H54 (cell line): ENCODE results near the gene DNM3.
A peak's percentile ranks its signal among the peaks of the same experiment; 100 is the strongest.

Experiments used
- DNase-seq: peaks from one replicate; pipeline ENCODE4 v3.0.0; 2011; ENCODE audit warnings: low spot score, mixed read lengths; ENCODE audit not compliant: insufficient read length
- FAIRE-seq: peaks from 3 replicates; lab custom pipeline; 2011; peaks lifted over from hg19 to GRCh38; lab: Jason Lieb, UNC
- POLR2A ChIP-seq: IDR thresholded peaks from 2 replicates; pipeline ENCODE4 v1.6.1; 2011; ENCODE audit warnings: low read depth, mild to moderate bottlenecking, low read length

DNM3 gene

GRCh38 chr1:172380441-172381244 lies 539.3 kb downstream of the DNM3 start:
- FAIRE-seq, result no peak

DNA sequence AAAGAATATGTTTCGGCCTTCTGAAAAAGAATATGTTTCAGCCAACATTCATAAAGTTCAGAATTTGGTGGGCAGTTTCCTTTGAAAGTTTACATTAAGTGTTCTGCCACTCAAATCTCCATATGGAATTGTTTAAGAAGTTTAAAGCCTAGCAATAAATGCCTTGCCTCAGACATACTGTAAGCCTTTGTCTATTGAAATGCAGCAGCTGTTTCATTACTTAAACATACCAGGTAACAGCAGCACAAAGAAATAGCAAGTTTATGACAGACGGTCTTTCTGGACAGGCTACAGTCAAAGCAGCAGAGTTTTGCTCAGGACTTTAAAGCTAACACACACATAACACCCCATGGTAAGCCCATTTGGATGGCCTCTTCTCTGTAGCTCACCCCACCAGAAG lies 540.6 kb downstream of the DNM3 start:
- DNase-seq (no peak), FAIRE-seq (no peak)
- TF ChIP-seq POLR2A, result no peak

More at GRCh38 chr1:172380441-172381244, 539.3 kb downstream of the DNM3 start:
- DNase-seq, result no peak
- no peak for TF ChIP-seq POLR2A

DNA sequence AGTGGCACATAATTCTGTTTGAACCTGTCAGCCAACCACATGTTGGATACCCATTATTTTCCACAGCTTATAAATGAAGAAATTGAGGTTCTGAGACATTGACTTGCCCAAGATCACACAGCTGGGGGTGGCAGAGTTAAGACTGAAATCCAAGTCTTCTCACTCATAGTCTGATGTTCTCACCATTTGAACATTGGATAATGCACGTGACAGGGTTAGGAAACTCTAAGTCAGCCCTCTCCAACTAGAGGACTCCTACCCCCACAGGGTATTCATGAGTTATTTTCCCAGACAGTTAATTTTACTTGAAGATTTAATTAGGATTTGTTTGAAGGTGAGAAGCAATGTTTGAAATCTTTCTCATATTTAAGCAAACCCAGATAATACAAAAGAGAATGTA lies 541.1 kb downstream of the DNM3 start:
- DNase-seq (no peak), FAIRE-seq (no peak)
- TF ChIP-seq POLR2A, result no peak

DNA sequence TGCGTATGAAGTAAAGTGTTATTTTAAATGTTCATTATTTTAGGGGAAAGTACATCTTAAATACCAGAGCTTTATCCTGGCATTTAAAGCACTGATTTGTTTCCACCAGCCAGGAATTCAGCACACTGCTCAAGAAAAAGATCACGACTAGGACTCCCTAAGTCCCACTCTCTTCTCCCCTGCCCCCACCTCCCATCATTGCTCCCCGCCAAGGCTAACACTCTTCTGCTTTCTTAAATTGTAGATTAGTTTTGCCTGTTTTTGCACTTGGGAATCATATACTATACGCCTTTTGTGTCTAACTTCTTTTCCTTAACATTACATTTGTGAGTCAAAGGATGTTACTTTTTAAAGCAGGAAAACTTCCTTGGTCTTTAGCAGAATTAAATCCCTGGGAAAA lies 541.7 kb downstream of the DNM3 start:
- FAIRE-seq (no peak), DNase-seq (no peak)
- no peak for TF ChIP-seq POLR2A

DNA sequence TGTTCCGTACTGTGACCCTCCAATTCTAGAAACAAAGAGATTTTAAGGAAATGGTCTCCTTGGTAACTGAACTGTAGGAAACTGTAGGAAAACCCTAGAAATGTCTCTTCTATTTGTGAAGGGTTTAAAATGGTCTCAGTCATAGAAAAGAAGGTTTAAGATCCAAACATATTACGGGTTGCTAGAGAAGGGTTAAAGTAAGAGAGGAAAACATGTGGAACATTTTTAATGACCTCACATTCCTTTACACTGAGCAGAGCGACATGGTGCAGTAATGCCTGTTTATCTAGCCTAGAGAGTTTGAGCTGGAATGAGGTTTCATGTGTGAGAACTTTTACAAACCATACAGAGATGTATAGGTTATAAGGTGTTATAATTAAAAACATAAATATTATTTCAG lies 542.2 kb downstream of the DNM3 start:
- no peak for DNase-seq
- no peak for TF ChIP-seq POLR2A
- FAIRE-seq, result peak; percentile 30

- no peak for DNase-seq
- no peak for TF ChIP-seq POLR2A
- FAIRE-seq, result no peak
Observed at GRCh38 chr1:172384656-172385055, 543.4 kb downstream of the DNM3 start.

GRCh38 chr1:172386046-172386445 lies 544.7 kb downstream of the DNM3 start:
- no peak for TF ChIP-seq POLR2A

GRCh38 chr1:172388490-172388889 lies 547.2 kb downstream of the DNM3 start:
- no peak for TF ChIP-seq POLR2A
- no peak for DNase-seq
- FAIRE-seq, result no peak

More at GRCh38 chr1:172386046-172386445, 544.7 kb downstream of the DNM3 start:
- no peak for FAIRE-seq
- no peak for DNase-seq

DNA sequence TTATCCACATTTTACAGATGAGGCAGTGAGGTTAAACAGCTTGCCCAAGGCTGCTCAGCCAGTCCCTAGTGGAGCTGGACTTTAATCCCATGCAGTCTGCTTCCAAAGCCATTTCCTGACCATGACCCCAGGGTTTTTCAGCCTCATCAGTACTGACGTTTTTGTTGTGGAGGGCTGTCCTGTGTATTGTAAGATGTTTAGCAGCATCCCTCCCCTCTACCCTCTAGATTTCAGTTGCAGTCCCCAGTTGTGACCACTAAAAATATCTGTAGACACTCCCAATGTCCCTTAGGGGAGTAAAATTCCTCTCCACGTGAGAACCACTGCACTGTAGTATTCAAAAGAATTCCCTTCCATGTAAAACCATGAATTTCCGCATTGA lies 549.0 kb downstream of the DNM3 start:
- no peak for TF ChIP-seq POLR2A
- DNase-seq (no peak), FAIRE-seq (no peak)

DNA sequence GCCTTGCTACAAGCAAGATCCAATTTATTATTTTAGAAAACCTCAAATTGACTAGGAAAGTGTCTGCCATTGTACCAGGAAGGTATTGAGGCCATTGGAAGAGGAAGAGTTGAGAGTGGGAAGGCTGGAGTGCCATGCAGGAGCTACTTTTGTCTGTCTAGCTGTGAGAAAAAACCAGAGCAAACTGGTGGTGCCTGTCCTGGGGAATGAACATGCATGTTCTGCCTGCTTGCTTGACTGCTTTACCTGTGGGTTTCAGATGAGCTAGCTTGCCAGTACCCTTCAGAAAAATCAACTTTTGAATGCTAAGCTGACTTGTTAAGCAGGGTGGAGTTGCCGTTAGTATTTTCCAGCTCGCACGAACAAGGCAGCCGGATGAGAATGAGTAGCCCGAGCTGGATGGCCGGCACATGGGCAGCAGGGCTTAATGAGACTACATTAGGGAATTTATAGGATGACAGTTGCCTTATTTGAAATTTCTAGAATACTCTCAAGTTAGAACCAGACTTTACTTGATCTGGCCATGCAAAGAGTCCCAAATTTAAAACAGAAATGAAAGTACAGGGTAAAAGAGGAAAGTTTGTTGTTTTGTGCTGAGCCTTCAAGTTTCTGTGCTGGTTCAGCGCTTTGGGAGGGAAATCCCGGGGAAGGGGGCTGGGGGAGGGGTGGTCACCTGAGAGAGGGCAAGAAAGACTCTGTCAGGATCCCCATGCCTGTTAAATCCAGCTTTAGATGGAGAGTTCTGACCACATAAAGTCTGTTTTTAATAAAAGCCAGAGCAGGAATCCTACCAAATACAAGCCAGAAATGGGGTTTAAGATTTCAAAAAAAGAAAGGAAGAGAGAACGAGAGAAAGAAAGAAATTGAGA lies 549.6 kb downstream of the DNM3 start:
- TF ChIP-seq POLR2A, result no peak
- DNase-seq (no peak), FAIRE-seq (no peak)

DNA sequence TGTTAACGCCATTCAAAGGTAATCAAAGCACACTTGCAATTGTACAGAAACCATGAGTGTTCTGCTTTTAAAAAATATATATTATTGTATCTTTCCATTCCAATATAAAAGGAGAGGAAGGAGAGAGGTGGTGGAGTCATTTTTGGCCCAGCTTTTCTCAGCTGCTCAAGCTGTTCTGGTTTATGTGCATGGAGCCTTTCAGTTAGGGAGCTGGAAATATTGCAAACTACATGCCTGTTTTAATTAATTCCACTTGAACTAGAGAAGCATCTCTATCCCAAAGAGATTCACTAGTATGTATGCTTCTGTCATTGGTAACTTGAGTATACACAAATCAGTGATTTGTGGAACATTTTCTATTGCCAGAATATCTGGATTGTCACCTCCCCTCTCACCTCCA lies 550.7 kb downstream of the DNM3 start:
- no peak for FAIRE-seq
- DNase-seq, result no peak
- TF ChIP-seq POLR2A, result no peak

DNA sequence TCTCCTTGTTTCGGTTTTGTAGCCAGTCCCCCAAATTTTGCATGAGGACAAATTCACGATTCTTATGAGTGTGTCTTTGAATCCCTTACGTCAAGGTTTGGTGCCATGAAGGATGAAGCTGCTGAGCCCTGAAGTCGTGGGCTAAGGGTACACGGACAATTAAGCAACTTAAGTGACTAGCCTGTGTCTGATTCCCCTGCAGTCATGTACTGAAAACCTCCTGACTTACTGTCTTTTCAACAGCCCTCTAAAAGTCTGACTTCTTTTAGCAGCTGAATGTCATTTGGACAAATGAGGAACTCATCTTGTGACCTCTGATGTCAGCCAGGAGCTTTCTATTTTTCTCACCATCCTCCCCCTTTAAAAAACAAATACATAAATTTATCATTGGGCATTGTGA lies 552.1 kb downstream of the DNM3 start:
- no peak for FAIRE-seq
- DNase-seq, result no peak
- no peak for TF ChIP-seq POLR2A

- no peak for FAIRE-seq
- no peak for TF ChIP-seq POLR2A
- DNase-seq, result no peak
Observed at GRCh38 chr1:172394141-172394751, 552.9 kb downstream of the DNM3 start.

DNA sequence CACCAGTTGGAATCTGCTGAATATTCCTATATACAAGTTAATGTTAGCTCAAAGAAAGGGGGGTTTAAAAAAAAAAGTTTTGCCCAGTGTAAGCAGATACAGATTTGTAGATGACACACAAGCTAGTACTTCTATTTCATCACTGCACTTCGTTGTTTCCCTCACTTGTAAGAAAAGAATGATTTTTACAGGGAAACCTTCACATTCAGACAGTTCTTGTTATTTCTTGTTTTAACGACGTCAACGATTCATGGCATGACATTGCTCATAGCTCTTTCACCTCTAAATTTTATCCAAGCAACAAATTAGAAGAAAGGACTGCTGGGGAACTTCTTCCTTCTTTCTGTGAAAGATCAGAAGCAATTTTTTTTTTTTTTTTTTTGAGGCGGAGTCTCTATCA lies 553.5 kb downstream of the DNM3 start:
- no peak for DNase-seq
- TF ChIP-seq POLR2A, result no peak
- no peak for FAIRE-seq

DNA sequence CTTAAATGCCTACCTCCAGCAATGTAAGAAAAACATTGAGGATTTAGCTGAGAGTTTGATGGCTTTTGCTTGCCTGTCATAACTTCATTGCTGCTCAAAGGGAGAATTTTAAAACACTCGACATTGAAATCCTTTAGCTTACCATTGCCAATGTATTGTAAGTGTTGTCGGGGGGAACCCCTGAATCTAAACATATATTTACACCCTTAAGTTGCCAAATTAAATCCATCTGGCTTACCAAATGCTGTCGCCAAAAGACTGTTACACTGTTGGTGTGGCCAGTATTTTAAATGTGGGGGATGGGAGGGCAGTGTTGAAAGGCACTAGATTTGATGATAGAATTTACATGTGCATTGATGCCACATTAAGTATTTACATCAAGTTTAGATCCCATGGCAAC lies 554.3 kb downstream of the DNM3 start:
- no peak for TF ChIP-seq POLR2A
- DNase-seq (no peak), FAIRE-seq (no peak)
